ENCODE data around the gene ARHGEF2.

ARHGEF2 gene

DNA sequence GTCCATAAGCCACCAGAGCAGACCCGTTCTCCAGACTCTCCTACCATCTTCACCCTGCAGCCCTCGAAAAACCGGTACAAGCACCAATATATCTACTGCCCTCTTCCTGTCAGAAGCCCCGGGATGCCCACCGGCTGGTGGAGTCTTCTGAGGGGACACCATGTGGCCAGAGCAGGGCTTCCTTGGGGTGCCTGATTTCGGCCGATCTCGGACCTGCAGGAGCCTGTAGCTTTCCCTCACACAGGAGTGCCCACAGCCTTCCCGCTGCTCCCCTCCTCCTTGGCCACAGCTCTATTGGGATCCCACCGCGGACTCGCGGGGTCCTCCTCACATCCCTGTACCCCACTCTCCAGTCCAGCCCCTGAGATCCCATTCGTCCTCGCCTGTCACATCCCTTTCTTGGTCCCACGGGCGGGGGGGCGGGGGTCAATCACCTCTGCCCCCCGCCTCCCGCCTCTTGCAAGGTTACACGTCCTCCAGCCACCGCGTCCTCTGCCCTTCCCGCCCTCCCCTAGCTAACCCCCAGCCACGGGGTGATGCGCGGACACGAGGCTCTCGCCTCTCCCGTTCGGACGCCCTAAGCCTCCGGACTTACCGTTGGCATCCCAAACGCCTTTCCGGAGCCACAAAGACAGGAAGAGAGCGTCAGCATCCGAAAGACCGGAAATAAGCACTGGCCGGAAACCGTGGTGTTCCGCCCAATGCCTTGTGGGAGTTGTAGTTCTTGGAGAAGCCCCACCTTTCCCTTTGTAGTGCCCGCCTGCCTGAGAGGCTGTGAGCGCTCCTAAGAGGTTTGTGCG lies 42.1 kb upstream of the ARHGEF2 start, which contains the start of gene SSR2:
SSR2 (minus strand) TSS at position 659 of the 800 bp plus-strand sequence. CDS start 784 bp downstream, outside the sequence.
- peak; percentile 47 for DNase-seq (ENCODE audit: low read depth, low spot score)
- POLR2A ChIA-PET: no interaction called here
- H3K4me3 ChIP-seq (ENCODE audit: low read depth, low read length): peak within 1 kb of the TSS; percentile 92
- TF ChIP-seq, protein P1, sequence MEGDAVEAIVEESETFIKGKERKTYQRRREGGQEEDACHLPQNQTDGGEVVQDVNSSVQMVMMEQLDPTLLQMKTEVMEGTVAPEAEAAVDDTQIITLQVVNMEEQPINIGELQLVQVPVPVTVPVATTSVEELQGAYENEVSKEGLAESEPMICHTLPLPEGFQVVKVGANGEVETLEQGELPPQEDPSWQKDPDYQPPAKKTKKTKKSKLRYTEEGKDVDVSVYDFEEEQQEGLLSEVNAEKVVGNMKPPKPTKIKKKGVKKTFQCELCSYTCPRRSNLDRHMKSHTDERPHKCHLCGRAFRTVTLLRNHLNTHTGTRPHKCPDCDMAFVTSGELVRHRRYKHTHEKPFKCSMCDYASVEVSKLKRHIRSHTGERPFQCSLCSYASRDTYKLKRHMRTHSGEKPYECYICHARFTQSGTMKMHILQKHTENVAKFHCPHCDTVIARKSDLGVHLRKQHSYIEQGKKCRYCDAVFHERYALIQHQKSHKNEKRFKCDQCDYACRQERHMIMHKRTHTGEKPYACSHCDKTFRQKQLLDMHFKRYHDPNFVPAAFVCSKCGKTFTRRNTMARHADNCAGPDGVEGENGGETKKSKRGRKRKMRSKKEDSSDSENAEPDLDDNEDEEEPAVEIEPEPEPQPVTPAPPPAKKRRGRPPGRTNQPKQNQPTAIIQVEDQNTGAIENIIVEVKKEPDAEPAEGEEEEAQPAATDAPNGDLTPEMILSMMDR (IDR thresholded peaks at IDR 0.05; ENCODE audit: insufficient read depth, low read length, missing control alignments): no peak
- CTCF ChIA-PET: interaction anchor here (0.8 to 1.7 kb wide), 9 partner anchors 10 to 116 kb away, joined by 3 to 6 read pairs (median 3); no protein-coding TSS in a partner anchor

DNA sequence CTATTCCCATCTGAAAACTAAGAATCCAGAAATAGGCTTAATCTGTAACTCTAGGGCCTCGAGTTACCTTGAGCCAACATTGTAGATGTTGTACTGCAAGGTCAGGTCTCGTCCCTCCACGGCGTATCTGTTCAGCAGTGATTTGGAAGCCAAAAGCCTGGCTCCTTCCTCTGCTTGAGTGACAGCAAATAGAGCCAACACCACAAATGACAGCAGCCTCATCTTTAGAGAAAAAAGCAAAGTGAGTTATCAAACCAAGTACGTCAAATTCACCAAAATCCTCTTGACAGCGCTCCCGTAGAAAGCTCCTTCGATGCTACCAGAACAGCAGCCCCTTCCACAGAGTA lies 41.6 kb upstream of the ARHGEF2 start:
- TF ChIP-seq, protein P1 (IDR thresholded peaks at IDR 0.05; ENCODE audit: insufficient read depth, low read length, missing control alignments): no peak
- CTCF ChIA-PET: interaction anchor here (0.9 to 1.7 kb wide), 6 partner anchors 9 to 47 kb away, joined by 3 to 6 read pairs (median 4); no protein-coding TSS in a partner anchor
- no peak for DNase-seq (ENCODE audit: low read depth, low spot score)
- peak overlapping the region; percentile 92 for H3K4me3 ChIP-seq (ENCODE audit: low read depth, low read length)
- POLR2A ChIA-PET: no interaction called here

GRCh38 chr1:156014829-156015228 lies 36.5 kb upstream of the ARHGEF2 start:
- ChIA-PET POLR2A (no interaction called here), CTCF (no interaction called here)
- no peak for DNase-seq (ENCODE audit: low read depth, low spot score)
- TF ChIP-seq, protein P1 (IDR thresholded peaks at IDR 0.05; ENCODE audit: insufficient read depth, low read length, missing control alignments): no peak
- no peak overlapping the region for H3K4me3 ChIP-seq (ENCODE audit: low read depth, low read length)

GRCh38 chr1:156012051-156012817 lies 33.9 kb upstream of the ARHGEF2 start:
- TF ChIP-seq, protein P1 (IDR thresholded peaks at IDR 0.05; ENCODE audit: insufficient read depth, low read length, missing control alignments): no peak
- no peak overlapping the region for H3K4me3 ChIP-seq (ENCODE audit: low read depth, low read length)
- CTCF ChIA-PET: interaction anchor here (1.3 to 1.7 kb wide), 2 partner anchors 22 to 74 kb away, joined by 3 to 6 read pairs; no protein-coding TSS in a partner anchor
- DNase-seq (ENCODE audit: low read depth, low spot score): no peak
- POLR2A ChIA-PET: no interaction called here

- TF ChIP-seq, protein P1 (IDR thresholded peaks at IDR 0.05; ENCODE audit: insufficient read depth, low read length, missing control alignments): no peak
- ChIA-PET CTCF (interaction anchor here (1.5 to 3.0 kb wide), 3 partner anchors 19 to 57 kb away, joined by 5 to 16 read pairs (median 12); no protein-coding TSS in a partner anchor), POLR2A (no interaction called here)
- no peak overlapping the region for H3K4me3 ChIP-seq (ENCODE audit: low read depth, low read length)
- DNase-seq (ENCODE audit: low read depth, low spot score): no peak
These were observed 31.1 kb upstream of the ARHGEF2 start for GRCh38 chr1:156009404-156009803.
